KMS-11 (cell line): ENCODE measurements around the gene TRPC6.

Source experiments
- H2AFZ ChIP-seq: fragments of 200-600 bp; sonication (generic); 2 replicates; pipeline ENCODE4 v1.6.1; 2016; ENCODE audit warnings: antibody characterized with exemption, mixed run types, low read depth
- H3K27ac ChIP-seq: fragments of 200-600 bp; sonication (generic); 2 replicates; pipeline ENCODE4 v1.6.1; 2016; ENCODE audit warnings: mild to moderate bottlenecking, mixed run types
- H3K27me3 ChIP-seq: fragments of 200-600 bp; sonication (generic); 2 replicates; pipeline ENCODE4 v1.6.1; 2017; ENCODE audit warnings: mild to moderate bottlenecking, low read depth, mixed run types, moderate library complexity; ENCODE audit not compliant: insufficient read depth
- H3K36me3 ChIP-seq: fragments of 200-600 bp; sonication (generic); 2 replicates; pipeline ENCODE4 v1.6.1; 2017; ENCODE audit warnings: mild to moderate bottlenecking, mixed run types; ENCODE audit not compliant: insufficient read depth
- H3K4me1 ChIP-seq: fragments of 200-600 bp; sonication (generic); 2 replicates; pipeline ENCODE4 v1.6.1; 2016; ENCODE audit warnings: mild to moderate bottlenecking, low read depth, mixed run types; ENCODE audit not compliant: poor library complexity, severe bottlenecking
- H3K4me2 ChIP-seq: fragments of 200-600 bp; sonication (generic); 2 replicates; pipeline ENCODE4 v1.7.0; 2016; ENCODE audit warnings: mild to moderate bottlenecking, mixed run types
- H3K4me3 ChIP-seq: fragments of 200-600 bp; sonication (generic); IDR thresholded peaks from 2 replicates; pipeline ENCODE4 v1.6.1; 2017; ENCODE audit warnings: low read depth, low read length, mixed read lengths; ENCODE audit not compliant: insufficient read depth
- H3K79me2 ChIP-seq: fragments of 200-600 bp; sonication (generic); 2 replicates; pipeline ENCODE4 v1.6.1; 2016; ENCODE audit warnings: low read depth, mixed run types; ENCODE audit not compliant: insufficient read depth
- H3K9ac ChIP-seq: fragments of 200-600 bp; sonication (generic); 2 replicates; pipeline ENCODE4 v1.6.1; 2016; ENCODE audit warnings: mild to moderate bottlenecking, mixed run types
- H4K20me1 ChIP-seq: fragments of 200-600 bp; sonication (generic); 2 replicates; pipeline ENCODE4 v1.6.1; 2016; ENCODE audit warnings: mild to moderate bottlenecking, mixed run types; ENCODE audit not compliant: insufficient read depth
- TF ChIP-seq, protein P1 (sequence below): fragments of 200-600 bp; sonication (generic); conservative IDR thresholded peaks from 2 replicates; pipeline ENCODE4 v1.6.1; 2017; ENCODE audit warnings: low read depth, mild to moderate bottlenecking, antibody characterized with exemption, low read length, moderate library complexity, mixed read lengths

The TRPC6 gene

DNA sequence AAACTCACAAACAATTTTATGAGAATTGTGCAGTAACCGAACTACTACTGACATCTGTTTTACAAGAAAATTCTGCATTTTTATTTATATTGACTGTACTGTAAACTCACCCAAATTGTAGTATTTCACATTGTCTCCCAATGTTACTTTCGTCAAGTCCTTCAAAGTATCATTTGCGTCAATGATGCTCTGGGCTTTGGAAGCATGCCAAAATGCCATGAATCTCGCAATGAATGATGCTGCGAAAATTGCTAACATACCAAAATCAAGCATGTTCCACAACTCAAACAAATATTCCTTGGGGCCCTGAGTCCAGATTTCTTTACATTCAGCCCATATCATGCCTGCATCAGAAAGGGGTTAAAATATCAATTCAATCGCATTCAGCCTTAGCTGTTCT lies 107.6 kb downstream of the TRPC6 start:
- no peaks in the 10 kb centered on the region for H3K4me1 ChIP-seq
- no peaks in the 10 kb centered on the region for H3K79me2 ChIP-seq
- H3K36me3 ChIP-seq, result no peaks in the 10 kb centered on the region
- H3K4me3 ChIP-seq, result no peak overlapping the region
- H2AFZ ChIP-seq, result no peak overlapping the region
- H3K27me3 ChIP-seq, result no peaks in the 10 kb centered on the region
- H3K9ac ChIP-seq, result no peak overlapping the region
- no peak overlapping the region for H3K4me2 ChIP-seq
- H4K20me1 ChIP-seq, result no peaks in the 10 kb centered on the region
- TF ChIP-seq, protein P1, sequence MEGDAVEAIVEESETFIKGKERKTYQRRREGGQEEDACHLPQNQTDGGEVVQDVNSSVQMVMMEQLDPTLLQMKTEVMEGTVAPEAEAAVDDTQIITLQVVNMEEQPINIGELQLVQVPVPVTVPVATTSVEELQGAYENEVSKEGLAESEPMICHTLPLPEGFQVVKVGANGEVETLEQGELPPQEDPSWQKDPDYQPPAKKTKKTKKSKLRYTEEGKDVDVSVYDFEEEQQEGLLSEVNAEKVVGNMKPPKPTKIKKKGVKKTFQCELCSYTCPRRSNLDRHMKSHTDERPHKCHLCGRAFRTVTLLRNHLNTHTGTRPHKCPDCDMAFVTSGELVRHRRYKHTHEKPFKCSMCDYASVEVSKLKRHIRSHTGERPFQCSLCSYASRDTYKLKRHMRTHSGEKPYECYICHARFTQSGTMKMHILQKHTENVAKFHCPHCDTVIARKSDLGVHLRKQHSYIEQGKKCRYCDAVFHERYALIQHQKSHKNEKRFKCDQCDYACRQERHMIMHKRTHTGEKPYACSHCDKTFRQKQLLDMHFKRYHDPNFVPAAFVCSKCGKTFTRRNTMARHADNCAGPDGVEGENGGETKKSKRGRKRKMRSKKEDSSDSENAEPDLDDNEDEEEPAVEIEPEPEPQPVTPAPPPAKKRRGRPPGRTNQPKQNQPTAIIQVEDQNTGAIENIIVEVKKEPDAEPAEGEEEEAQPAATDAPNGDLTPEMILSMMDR, result no peak
- H3K27ac ChIP-seq, result no peak overlapping the region

DNA sequence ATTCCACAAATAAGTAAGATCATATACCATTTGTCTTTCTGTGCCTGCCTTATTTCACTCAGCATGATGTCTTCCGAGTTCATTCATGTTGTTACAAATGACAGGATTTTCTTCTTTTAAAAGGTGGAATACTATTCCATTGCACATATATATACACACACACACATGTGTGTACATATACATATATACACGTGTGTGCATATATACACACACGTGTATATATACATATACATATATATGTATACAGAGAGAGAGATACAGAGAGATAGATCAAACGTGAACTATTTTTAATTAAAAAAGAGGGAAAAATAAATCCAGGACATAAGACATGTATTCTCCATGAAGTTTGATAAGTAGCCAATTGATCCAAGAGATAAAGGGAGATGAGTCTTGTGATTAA lies 108.1 kb downstream of the TRPC6 start:
- H3K4me3 ChIP-seq, result no peak overlapping the region
- no peaks in the 10 kb centered on the region for H3K79me2 ChIP-seq
- H3K9ac ChIP-seq, result no peak overlapping the region
- no peaks in the 10 kb centered on the region for H3K4me1 ChIP-seq
- H3K27ac ChIP-seq, result no peak overlapping the region
- H3K36me3 ChIP-seq, result no peaks in the 10 kb centered on the region
- no peak overlapping the region for H3K4me2 ChIP-seq
- H3K27me3 ChIP-seq, result no peaks in the 10 kb centered on the region
- TF ChIP-seq, protein P1, result no peak
- no peaks in the 10 kb centered on the region for H4K20me1 ChIP-seq
- no peak overlapping the region for H2AFZ ChIP-seq

DNA sequence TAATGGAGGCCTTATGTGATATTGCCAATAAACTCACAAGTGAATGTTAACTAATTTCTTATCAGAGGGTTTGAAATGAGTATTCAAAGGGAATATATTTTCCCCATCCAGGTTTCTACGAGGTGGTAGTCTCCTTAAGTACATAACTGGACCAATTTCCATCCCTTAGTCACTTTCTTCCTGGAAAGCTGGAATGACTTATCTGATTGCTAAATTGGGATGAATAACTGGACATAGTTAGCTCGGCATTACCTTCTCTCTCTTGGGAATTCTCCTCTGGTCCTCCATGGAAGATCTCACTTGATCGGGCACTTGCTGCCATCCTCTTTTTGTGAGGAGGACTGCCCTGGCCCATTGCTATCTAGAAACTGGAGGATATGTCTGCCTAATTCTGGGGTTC lies 109.1 kb downstream of the TRPC6 start:
- Histone ChIP-seq H2AFZ (no peak overlapping the region), H3K79me2 (no peaks in the 10 kb centered on the region), H3K36me3 (no peaks in the 10 kb centered on the region), H3K4me1 (no peaks in the 10 kb centered on the region), H3K9ac (no peak overlapping the region), H3K4me2 (no peak overlapping the region), H3K4me3 (no peak overlapping the region), H3K27ac (no peak overlapping the region), H4K20me1 (no peaks in the 10 kb centered on the region), H3K27me3 (no peaks in the 10 kb centered on the region)
- TF ChIP-seq, protein P1, result no peak

DNA sequence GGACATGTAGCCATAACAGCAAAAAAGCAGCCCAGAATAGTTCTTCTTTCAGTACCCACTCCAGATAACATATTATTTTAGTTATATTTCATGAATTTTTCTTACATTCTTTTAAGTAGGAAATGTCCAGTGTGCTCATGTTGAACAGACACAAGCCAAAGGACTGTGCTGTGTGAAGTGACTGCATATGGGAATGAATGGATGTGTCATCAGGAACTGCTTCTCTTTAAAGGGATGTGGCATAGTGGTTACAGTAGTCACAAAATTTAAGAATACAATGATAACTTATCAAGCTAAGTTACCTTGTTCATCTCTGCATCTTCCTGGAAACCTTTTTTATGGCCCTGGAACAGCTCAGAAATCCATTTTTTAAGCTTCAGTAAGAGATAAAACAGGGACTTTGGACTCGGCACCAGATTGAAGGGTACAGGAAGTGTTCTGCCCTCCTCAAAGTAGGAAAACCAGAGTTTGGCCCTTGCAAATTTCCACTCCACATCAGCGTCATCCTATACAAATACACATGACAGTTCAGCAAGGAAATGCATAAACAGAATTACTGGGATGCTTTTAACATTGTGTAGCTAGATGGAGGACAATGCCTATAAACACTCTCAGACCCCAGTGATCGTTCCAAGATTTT lies 112.8 kb downstream of the TRPC6 start:
- TF ChIP-seq, protein P1, result no peak
- H3K27ac ChIP-seq, result no peak overlapping the region
- H3K27me3 ChIP-seq, result no peaks in the 10 kb centered on the region
- no peaks in the 10 kb centered on the region for H3K4me1 ChIP-seq
- H4K20me1 ChIP-seq, result no peaks in the 10 kb centered on the region
- H3K9ac ChIP-seq, result no peak overlapping the region
- no peak overlapping the region for H3K4me3 ChIP-seq
- H2AFZ ChIP-seq, result no peak overlapping the region
- H3K4me2 ChIP-seq, result no peak overlapping the region
- no peaks in the 10 kb centered on the region for H3K79me2 ChIP-seq
- H3K36me3 ChIP-seq, result no peaks in the 10 kb centered on the region
